Gastroesophageal sphincter (tissue), 4 donors: ENCODE measurements around the gene ROR1. TPM values are rescaled to one million over a fixed set of nuclear protein-coding genes. Genes with fewer than 3 reads are reported as not detected.

ENCODE experiments used
- ATAC-seq: fragments of 150-250 bp; one replicate; pipeline ENCODE4 v1.9.1; 2016; ENCODE audit warnings: mild to moderate bottlenecking, moderate library complexity
- H3K27ac ChIP-seq, 4 donors: fragments of 200-600 bp; sonication (generic) in 3 of 4; 1 replicate in 3 of 4; 2 replicates in 1 of 4; pipeline ENCODE4 v1.5.1; 2016 to 2019
- H3K27me3 ChIP-seq: fragments of 200-600 bp; sonication (generic); one replicate; pipeline ENCODE4 v1.5.1; 2019
- H3K36me3 ChIP-seq, 2 donors: fragments of 200-600 bp; sonication (generic); one replicate each; pipeline ENCODE4 v1.5.1; 2019; ENCODE audit warnings: control low read depth in 1 of 2
- H3K4me1 ChIP-seq, 3 donors: fragments of 200-600 bp; sonication (generic); 1 replicate in 2 of 3; 2 replicates in 1 of 3; pipeline ENCODE4 v1.5.1; 2016 to 2019; ENCODE audit warnings: control low read depth in 2 of 3
- H3K4me3 ChIP-seq, 2 donors: fragments of 200-600 bp; sonication (generic); one replicate each; pipeline ENCODE4 v1.5.1; 2019; ENCODE audit warnings: mild to moderate bottlenecking in 1 of 2, moderate library complexity in 1 of 2
- H3K9me3 ChIP-seq, 3 donors: fragments of 200-600 bp; sonication (generic); one replicate each; pipeline ENCODE4 v1.5.1; 2017 to 2019; ENCODE audit warnings: control low read depth in 2 of 3
- CTCF ChIP-seq, 4 experiments: fragments of 200-600 bp in 2 of 4; fragments of 450-650 bp in 2 of 4; sonication (generic) in 1 of 4; IDR thresholded peaks; one replicate each; pipeline ENCODE4 v1.5.1; 2017 to 2019; ENCODE audit warnings: antibody characterized with exemption in 4 of 4, mild to moderate bottlenecking in 2 of 4, moderate library complexity in 2 of 4
- EP300 ChIP-seq: sonication (generic); formaldehyde crosslinking; IDR thresholded peaks from one replicate; pipeline ENCODE4 v1.6.1; 2017; ENCODE audit warnings: antibody characterized with exemption, mild to moderate bottlenecking
- POLR2A ChIP-seq, 2 donors: fragments of 450-650 bp; IDR thresholded peaks; one replicate each; pipeline ENCODE4 v1.6.1; 2017; ENCODE audit warnings: antibody characterized with exemption in 2 of 2, mild to moderate bottlenecking in 2 of 2, moderate library complexity in 1 of 2
- POLR2AphosphoS5 ChIP-seq: sonication (generic); formaldehyde crosslinking; IDR thresholded peaks from one replicate; pipeline ENCODE4 v1.6.1; 2017; ENCODE audit warnings: antibody characterized with exemption
- WGBS, 2 donors: methylation state at CpG; one replicate each; pipeline ENCODE4 v1.1.5; 2018; ENCODE audit warnings: low coverage in 1 of 2; 5-methylcytosine and 5-hydroxymethylcytosine counted together
- total RNA-seq, 4 donors: library from RNA; depleted of rRNA; stranded (reverse); fragments of >200 nt; gene quantifications; one replicate each; pipeline ENCODE4 v1.1.0, GENCODE V29; 2016

Gene ROR1
- total RNA-seq, 4 donors from 2014 or later: 5.0 to 38.0 (median 8.3) TPM

- TF ChIP-seq CTCF (IDR thresholded peaks at IDR 0.05): no peak
- TF ChIP-seq EP300: no peak
- TF ChIP-seq POLR2AphosphoS5: no peak
- TF ChIP-seq POLR2A (IDR thresholded peaks at IDR 0.05): no peak
- H3K9me3 ChIP-seq: no peaks in the 10 kb centered on the region
- no peaks in the 10 kb centered on the region for H3K4me1 ChIP-seq
- no peaks in the 10 kb centered on the region for H3K27me3 ChIP-seq
- H3K4me3 ChIP-seq: no peak overlapping the region
- 42 to 44% methylated on average over 4 of the region's 4 CpGs for WGBS, 2 donors
- no peak overlapping the region for H3K27ac ChIP-seq
- no peaks in the 10 kb centered on the region for H3K36me3 ChIP-seq
- ATAC-seq: no peak
Observed at GRCh38 chr1:64107118-64107519, 333.3 kb downstream of the ROR1 start.

GRCh38 chr1:64107632-64108031, 333.8 kb downstream of the ROR1 start:
- H3K4me1 ChIP-seq: no peaks in the 10 kb centered on the region
- no peaks in the 10 kb centered on the region for H3K9me3 ChIP-seq
- H3K27me3 ChIP-seq: no peaks in the 10 kb centered on the region
- TF ChIP-seq CTCF (IDR thresholded peaks at IDR 0.05) (no peak), POLR2A (IDR thresholded peaks at IDR 0.05) (no peak), EP300 (no peak), POLR2AphosphoS5 (no peak)
- no peak overlapping the region for H3K4me3 ChIP-seq
- ATAC-seq: no peak
- 25 to 35% methylated on average over 2 of the region's 2 CpGs for WGBS, 2 donors
- H3K27ac ChIP-seq: no peak overlapping the region
- no peaks in the 10 kb centered on the region for H3K36me3 ChIP-seq

- WGBS, 2 donors: 72% methylated on average over 5 to 6 of the region's 6 CpGs
- no peak overlapping the region for H3K4me3 ChIP-seq
- ATAC-seq: no peak
- H3K9me3 ChIP-seq: no peaks in the 10 kb centered on the region
- no peaks in the 10 kb centered on the region for H3K4me1 ChIP-seq
- H3K27ac ChIP-seq: no peak overlapping the region
- H3K27me3 ChIP-seq: no peaks in the 10 kb centered on the region
- no peaks in the 10 kb centered on the region for H3K36me3 ChIP-seq
- no peak for TF ChIP-seq POLR2AphosphoS5
- TF ChIP-seq CTCF (IDR thresholded peaks at IDR 0.05): no peak
- no peak for TF ChIP-seq POLR2A (IDR thresholded peaks at IDR 0.05)
- no peak for TF ChIP-seq EP300
Observed at GRCh38 chr1:64110924-64111777, 337.3 kb downstream of the ROR1 start.

GRCh38 chr1:64111787-64112186, 338.0 kb downstream of the ROR1 start:
- WGBS, 2 donors: 64% methylated on average over 3 of the region's 3 CpGs; no CpG with 5 or more reads in 1 of the 2 donors
- ATAC-seq: no peak
- Histone ChIP-seq H3K9me3 (no peaks in the 10 kb centered on the region), H3K4me3 (no peak overlapping the region), H3K27me3 (no peaks in the 10 kb centered on the region), H3K4me1 (no peaks in the 10 kb centered on the region), H3K27ac (no peak overlapping the region), H3K36me3 (no peaks in the 10 kb centered on the region)
- no peak for TF ChIP-seq POLR2A (IDR thresholded peaks at IDR 0.05)
- no peak for TF ChIP-seq POLR2AphosphoS5
- no peak for TF ChIP-seq CTCF (IDR thresholded peaks at IDR 0.05)
- TF ChIP-seq EP300: no peak

GRCh38 chr1:64112281-64112680, 338.5 kb downstream of the ROR1 start:
- Histone ChIP-seq H3K9me3 (no peaks in the 10 kb centered on the region), H3K4me3 (no peak overlapping the region), H3K27me3 (no peaks in the 10 kb centered on the region), H3K27ac (no peak overlapping the region), H3K36me3 (no peaks in the 10 kb centered on the region), H3K4me1 (no peaks in the 10 kb centered on the region)
- no peak for ATAC-seq
- TF ChIP-seq POLR2AphosphoS5: no peak
- 65 to 100% methylated on average over 1 to 2 of the region's 2 CpGs for WGBS, 2 donors
